Duodenal mucosa (tissue), 2 donors: ENCODE results near the gene LMNTD2.

ENCODE experiments used
- H3K27ac ChIP-seq: one replicate; pipeline ENCODE4 v1.7.0; 2013; ENCODE audit warnings: low read depth, low read length
- H3K27me3 ChIP-seq, 2 donors: one replicate each; pipeline ENCODE4 v1.7.0; 2013; ENCODE audit warnings: low read length in 2 of 2, control low read depth in 1 of 2; ENCODE audit not compliant: insufficient read depth in 2 of 2, control insufficient read depth in 1 of 2
- H3K36me3 ChIP-seq, 2 donors: one replicate each; pipeline ENCODE4 v1.7.0; 2013; ENCODE audit warnings: low read length in 2 of 2, control low read depth in 1 of 2; ENCODE audit not compliant: insufficient read depth in 2 of 2, control insufficient read depth in 1 of 2
- H3K4me1 ChIP-seq, 2 donors: one replicate each; pipeline ENCODE4 v1.7.0; 2013; ENCODE audit warnings: low read length in 2 of 2, control low read depth in 1 of 2; ENCODE audit not compliant: insufficient read depth in 2 of 2, control insufficient read depth in 1 of 2
- H3K4me3 ChIP-seq, 2 donors: one replicate each; pipeline ENCODE4 v1.7.0; 2013; ENCODE audit warnings: low read length in 2 of 2, low read depth in 1 of 2
- H3K9ac ChIP-seq, 2 donors: one replicate each; pipeline ENCODE4 v1.7.0; 2013; ENCODE audit warnings: low read length in 2 of 2, low read depth in 1 of 2
- H3K9me3 ChIP-seq, 2 donors: one replicate each; pipeline ENCODE4 v1.7.0; 2013; ENCODE audit warnings: low read length in 2 of 2, control low read depth in 1 of 2; ENCODE audit not compliant: control insufficient read depth in 1 of 2

Gene LMNTD2

DNA sequence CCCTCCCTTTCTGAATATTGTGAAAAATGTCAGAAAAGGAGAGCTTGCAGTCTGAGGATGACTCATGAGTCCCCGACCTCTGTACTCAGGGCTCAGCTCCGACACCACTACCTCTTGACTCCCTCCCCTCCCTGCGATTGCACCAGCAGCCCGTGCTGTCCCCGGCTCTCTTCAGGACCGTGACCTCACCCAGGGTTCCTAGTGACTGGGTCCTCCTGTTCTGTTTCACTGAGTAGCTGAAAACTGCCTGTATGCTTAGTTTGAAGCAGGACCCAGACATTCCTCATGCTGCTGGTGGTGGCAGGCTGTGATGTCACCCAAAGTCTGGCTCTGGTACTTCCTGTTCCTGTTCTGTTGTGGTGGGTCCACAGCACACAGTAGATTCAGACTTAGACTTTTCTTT lies 27.4 kb upstream of the LMNTD2 start:
- no peaks in the 10 kb centered on the region for H3K9me3 ChIP-seq
- no peak overlapping the region for H3K4me3 ChIP-seq
- H3K27ac ChIP-seq = no peak overlapping the region
- no peaks in the 10 kb centered on the region for H3K27me3 ChIP-seq
- peaks cover 11 to 19% of the 10 kb centered on the region in 2 donors for H3K4me1 ChIP-seq
- H3K36me3 ChIP-seq = peaks cover 56 to 78% of the 10 kb centered on the region in 2 donors
- peak overlapping the region in 1 of 2 donors; percentile 15 for H3K9ac ChIP-seq

DNA sequence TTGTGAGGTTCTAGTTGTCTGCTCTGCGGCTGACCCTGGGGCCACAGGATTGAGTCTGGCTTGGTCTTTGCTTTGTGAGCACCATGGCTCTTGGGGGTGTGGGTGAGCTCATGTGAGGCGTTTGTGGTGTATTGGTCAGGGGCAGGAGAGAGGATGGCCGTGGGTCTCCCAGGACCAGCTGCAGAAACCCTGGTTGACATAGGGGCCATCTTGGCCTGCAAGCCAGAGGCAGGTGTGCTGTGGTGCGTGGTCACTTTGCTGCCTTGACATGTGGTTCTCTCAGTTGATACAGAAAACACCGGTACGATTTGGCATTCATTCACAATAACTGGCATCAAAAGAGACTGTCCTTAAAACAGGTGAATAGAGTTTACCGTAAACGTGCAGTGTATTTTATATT lies 27.0 kb upstream of the LMNTD2 start:
- peaks cover 11 to 19% of the 10 kb centered on the region in 2 donors for H3K4me1 ChIP-seq
- H3K27ac ChIP-seq = no peak overlapping the region
- peaks cover 51 to 77% of the 10 kb centered on the region in 2 donors for H3K36me3 ChIP-seq
- no peaks in the 10 kb centered on the region for H3K27me3 ChIP-seq
- peak overlapping the region in 1 of 2 donors; percentile 15 for H3K9ac ChIP-seq
- no peaks in the 10 kb centered on the region for H3K9me3 ChIP-seq
- H3K4me3 ChIP-seq = no peak overlapping the region

DNA sequence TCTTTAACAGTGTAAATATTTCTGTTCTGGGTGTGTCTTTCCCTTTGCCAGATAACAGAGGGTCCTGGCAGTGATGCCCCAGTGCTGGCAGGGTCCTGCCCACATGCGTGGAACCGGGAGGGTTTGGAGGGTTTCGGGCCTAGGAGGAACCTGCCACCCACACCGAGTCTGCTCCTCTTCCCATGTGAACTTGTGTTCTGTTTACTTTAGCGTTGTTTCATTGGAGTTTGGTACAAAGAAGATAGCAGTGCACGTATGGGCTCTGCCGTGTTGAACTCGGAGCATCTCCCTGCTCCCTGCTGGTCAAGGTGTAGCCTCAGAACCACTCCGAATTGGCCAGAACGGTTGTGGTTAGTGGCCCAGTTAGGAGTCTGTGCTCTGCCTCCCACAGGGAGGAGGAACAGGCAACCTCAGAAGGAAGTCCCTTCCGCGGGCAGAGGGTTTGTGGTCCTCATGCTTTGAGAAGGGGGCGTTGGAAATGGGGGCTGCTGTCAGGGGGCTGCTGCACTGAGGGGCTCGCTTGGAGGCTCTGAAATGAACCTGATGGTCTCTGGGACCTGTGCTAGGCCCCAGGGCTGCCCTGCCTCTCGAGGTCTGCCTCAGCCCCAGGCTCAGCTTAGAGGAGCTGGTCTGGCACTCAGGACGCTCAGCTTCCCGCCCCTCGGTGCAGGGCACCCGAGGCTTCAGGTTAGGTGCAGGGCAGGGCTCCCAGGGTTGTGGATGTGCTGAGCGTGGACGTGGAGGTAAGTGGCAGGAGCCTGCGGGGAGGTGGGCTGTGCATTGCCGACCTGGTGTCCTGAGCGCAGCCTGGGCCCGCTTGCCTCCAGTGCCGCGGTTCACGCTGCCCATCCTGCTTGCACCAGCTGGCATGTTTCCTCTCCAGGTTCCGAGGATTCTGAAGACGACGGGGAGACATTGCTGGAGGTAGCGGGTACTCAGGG lies 26.1 kb upstream of the LMNTD2 start:
- no peaks in the 10 kb centered on the region for H3K27me3 ChIP-seq
- peaks cover 46 to 79% of the 10 kb centered on the region in 2 donors for H3K36me3 ChIP-seq
- H3K27ac ChIP-seq = no peak overlapping the region
- H3K9ac ChIP-seq = no peak overlapping the region
- H3K4me3 ChIP-seq = no peak overlapping the region
- peaks cover 11 to 19% of the 10 kb centered on the region in 2 donors for H3K4me1 ChIP-seq
- H3K9me3 ChIP-seq = no peaks in the 10 kb centered on the region

DNA sequence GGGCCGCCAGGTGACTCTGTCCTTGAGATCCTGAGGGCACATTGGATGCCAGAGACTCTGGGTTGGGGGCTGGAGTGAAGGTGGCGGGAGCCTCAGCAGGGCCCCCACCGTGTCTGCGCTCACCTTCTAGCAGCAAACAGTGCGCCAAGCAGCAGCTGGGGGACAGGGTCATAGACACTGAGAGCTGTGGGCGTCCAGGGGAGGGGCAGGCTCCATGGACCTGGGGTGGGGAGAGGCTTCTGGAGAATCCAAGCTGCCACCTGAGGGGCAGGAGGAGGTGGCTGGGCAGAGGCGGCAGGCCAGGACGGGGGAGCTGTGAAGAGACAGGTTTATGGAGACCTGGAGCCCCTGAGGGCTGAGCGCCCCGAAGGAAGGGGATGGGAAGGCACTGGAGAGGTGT lies 23.7 kb upstream of the LMNTD2 start:
- Histone ChIP-seq H3K9ac (no peak overlapping the region), H3K4me3 (no peak overlapping the region), H3K27me3 (no peaks in the 10 kb centered on the region), H3K27ac (no peak overlapping the region), H3K9me3 (no peaks in the 10 kb centered on the region), H3K36me3 (peaks cover 27 to 59% of the 10 kb centered on the region in 2 donors), H3K4me1 (peaks cover 23 to 32% of the 10 kb centered on the region in 2 donors)

DNA sequence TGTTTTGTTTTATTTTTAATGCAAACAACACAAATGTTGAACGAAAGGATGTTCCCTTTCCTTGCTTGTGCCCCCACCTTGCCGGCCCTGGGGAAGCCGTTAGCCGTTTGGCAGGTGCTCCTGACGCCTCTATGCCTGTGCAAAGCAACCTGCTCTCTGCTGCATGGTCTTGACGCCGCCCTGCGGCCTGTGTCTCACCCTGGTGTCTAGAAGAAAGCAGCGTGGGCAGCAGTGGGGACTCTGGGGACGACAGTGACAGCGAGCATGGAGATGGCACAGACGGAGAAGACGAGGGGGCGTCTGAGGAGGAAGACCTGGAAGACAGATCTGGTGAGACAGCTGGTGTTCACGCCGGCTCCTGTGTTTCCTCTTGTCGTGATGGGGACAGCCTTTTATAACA lies 21.2 kb upstream of the LMNTD2 start:
- Histone ChIP-seq H3K4me3 (no peak overlapping the region), H3K4me1 (peaks cover 34 to 41% of the 10 kb centered on the region in 2 donors), H3K27me3 (no peaks in the 10 kb centered on the region), H3K36me3 (peaks cover 19 to 37% of the 10 kb centered on the region in 2 donors), H3K9me3 (no peaks in the 10 kb centered on the region), H3K9ac (no peak overlapping the region), H3K27ac (no peak overlapping the region)

DNA sequence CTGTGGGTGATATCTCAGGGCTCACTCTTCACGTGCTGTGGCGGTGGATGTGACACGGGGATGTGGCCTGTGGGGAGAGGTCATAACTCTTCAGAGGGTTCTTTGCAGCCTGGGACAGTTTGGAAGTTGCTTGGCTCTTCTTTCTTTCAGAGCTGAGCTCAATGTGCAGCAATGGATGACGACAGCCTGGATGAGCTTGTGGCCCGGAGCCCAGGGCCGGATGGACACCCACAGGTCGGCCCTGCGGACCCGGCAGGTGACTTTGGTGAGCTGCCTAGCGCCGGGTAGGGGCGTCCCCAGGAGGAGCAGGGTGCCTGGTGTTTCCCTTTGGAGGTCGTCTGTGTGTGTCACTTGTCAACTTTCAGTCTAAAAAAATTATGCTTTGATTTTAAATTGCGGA lies 20.8 kb upstream of the LMNTD2 start:
- Histone ChIP-seq H3K27me3 (no peaks in the 10 kb centered on the region), H3K9me3 (no peaks in the 10 kb centered on the region), H3K4me1 (peaks cover 34 to 37% of the 10 kb centered on the region in 2 donors)

GRCh38 chr11:579830-580601 lies 19.5 kb upstream of the LMNTD2 start:
- peaks cover 35 to 43% of the 10 kb centered on the region in 2 donors for H3K4me1 ChIP-seq

More for the DNA sequence above, 20.8 kb upstream of the LMNTD2 start:
- Histone ChIP-seq H3K36me3 (peaks cover 15 to 33% of the 10 kb centered on the region in 2 donors), H3K4me3 (no peak overlapping the region), H3K27ac (no peak overlapping the region), H3K9ac (no peak overlapping the region)

GRCh38 chr11:578276-579035 lies 17.9 kb upstream of the LMNTD2 start:
- peak overlapping the region; percentile 92 to 97 for H3K4me3 ChIP-seq
- peaks cover 3 to 18% of the 10 kb centered on the region in 2 donors for H3K36me3 ChIP-seq
- H3K9ac ChIP-seq = peak overlapping the region in 1 of 2 donors; percentile 91
- H3K27ac ChIP-seq = no peak overlapping the region
- H3K4me1 ChIP-seq = peaks cover 38 to 46% of the 10 kb centered on the region in 2 donors
- H3K9me3 ChIP-seq = no peaks in the 10 kb centered on the region
- peaks cover 0 to 7% of the 10 kb centered on the region in 2 donors for H3K27me3 ChIP-seq

More at GRCh38 chr11:579830-580601, 19.5 kb upstream of the LMNTD2 start:
- peaks cover 13 to 26% of the 10 kb centered on the region in 2 donors for H3K36me3 ChIP-seq
- H3K27me3 ChIP-seq = peaks cover 0 to 5% of the 10 kb centered on the region in 2 donors
- peak overlapping the region; percentile 25 to 39 for H3K9ac ChIP-seq
- H3K9me3 ChIP-seq = no peaks in the 10 kb centered on the region
- peak overlapping the region; percentile 73 for H3K27ac ChIP-seq
- peak overlapping the region; percentile 15 to 21 for H3K4me3 ChIP-seq

- H3K4me3 ChIP-seq = peak overlapping the region; percentile 92 to 97
- H3K9me3 ChIP-seq = no peaks in the 10 kb centered on the region
- H3K27ac ChIP-seq = no peak overlapping the region
- peak overlapping the region; percentile 79 to 91 for H3K9ac ChIP-seq
- peaks cover 38 to 46% of the 10 kb centered on the region in 2 donors for H3K4me1 ChIP-seq
- peaks cover 0 to 11% of the 10 kb centered on the region in 2 donors for H3K36me3 ChIP-seq
- H3K27me3 ChIP-seq = peaks cover 0 to 7% of the 10 kb centered on the region in 2 donors
Measured at GRCh38 chr11:577611-577894, 17.0 kb upstream of the LMNTD2 start.
